Erythroblast (primary cell): ENCODE measurements around the gene SLC2A10.
"Not testable (repeated sequence)": the region's sequence is repeated elsewhere in the genome, so short reads cannot be mapped to it uniquely, and the experiment has no call there.

ENCODE experiments used
- DNase-seq, 2 experiments: peaks; one replicate each; lab custom pipeline; 2025; lab: John Stamatoyannopoulos, UW
- GATA1 ChIP-seq: IDR thresholded peaks from 2 replicates; pipeline ENCODE4 v1.6.1; 2011; ENCODE audit warnings: low read depth, mild to moderate bottlenecking, control low read depth, low read length, moderate library complexity
- POLR2A ChIP-seq: IDR thresholded peaks from 2 replicates; pipeline ENCODE4 v1.6.1; 2011; ENCODE audit warnings: mild to moderate bottlenecking, low read length

Gene SLC2A10

DNA sequence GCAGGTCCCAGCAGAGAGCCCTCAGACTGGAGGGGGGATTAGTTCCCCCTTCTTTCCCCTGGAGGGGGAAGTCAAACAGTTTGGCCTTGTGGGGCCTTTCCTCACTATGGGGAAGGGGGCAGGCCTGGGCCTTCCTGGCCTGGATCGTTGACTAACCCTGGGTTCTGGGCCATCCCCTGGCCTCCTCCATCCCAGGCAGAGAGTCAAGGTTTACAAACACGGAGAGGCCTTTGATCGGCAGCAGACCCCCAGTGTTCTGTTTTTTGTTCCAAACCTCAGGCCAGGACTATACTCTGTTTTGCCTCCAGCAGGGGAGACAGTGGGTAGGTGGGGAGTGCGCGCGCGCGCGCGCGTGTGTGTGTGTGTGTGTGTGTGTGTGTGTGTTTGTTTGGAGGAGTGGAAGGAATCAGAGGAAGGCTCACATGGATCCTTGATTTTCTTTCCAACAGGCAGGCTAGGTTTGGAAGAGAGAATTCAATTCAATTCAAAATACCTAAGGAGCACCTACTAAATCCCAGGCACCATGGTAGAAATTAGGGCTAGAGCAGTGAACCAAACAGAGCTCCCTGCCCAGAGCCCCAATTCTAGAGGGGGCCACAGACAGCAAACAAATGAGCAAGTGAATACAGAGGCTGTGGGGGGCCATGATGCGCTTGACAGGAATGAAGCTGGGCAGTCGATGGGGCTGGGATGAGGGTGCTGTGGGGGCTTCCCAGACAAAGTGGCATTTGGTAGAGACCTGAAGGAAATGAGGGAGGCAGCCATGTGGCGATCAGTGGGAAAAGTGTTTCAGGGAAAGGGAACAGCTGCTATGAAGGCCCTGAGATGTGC is 35.0 kb upstream of the SLC2A10 start:
- TF ChIP-seq GATA1 (no peak), POLR2A (no peak)
- DNase-seq = no peak

DNA sequence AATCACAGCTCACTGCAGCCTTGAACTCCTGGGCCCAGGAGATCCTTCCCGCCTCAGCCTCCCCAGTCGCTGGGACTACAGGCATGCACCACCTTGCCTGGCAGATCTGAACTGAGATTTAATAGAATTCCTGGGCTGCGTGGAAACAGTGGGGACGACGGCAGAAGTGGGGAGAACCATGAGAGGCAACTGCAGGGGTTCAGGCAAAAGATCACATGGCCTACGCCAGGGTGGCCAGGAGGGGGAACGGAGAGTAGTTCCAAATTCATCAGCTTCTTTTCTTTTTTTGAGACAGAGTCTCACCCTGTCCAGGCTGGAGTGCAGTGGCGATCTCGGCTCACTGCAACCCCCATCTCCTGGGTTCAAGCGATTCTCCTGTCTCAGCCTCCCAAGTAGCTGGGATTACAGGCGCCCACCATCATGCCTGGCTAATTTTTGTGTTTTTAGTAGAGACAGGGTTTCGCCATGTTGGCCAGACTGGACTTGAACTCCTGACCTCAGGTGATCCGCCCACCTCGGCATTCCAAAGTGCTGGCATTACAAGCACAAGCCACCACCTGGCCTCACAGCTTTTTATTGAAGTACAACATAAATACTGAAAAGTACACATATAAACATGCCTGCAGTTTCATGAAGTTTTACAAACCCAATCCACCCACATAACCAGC is 32.7 kb upstream of the SLC2A10 start:
- DNase-seq = not testable (repeated sequence)

DNA sequence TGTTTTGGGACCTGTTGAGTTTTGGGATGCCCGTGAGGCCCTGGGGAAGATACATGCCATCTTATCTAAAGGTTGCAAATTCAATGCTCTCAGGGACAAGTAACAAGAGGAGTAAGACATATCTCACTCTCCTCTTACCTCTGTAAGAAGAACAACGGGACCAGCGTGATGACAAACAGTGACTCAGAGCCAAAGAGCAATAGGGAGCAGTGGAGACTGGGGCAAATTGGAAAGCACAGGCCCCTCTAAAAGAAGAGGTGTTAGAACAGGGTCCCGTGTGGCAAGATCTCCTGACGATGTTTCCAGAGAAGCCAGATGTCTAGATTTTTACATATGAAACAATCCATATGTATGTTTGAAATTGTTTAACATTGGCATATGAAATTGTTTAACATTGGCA is 31.8 kb upstream of the SLC2A10 start:
- TF ChIP-seq GATA1 = no peak
- no peak for TF ChIP-seq POLR2A
- DNase-seq = no peak

DNA sequence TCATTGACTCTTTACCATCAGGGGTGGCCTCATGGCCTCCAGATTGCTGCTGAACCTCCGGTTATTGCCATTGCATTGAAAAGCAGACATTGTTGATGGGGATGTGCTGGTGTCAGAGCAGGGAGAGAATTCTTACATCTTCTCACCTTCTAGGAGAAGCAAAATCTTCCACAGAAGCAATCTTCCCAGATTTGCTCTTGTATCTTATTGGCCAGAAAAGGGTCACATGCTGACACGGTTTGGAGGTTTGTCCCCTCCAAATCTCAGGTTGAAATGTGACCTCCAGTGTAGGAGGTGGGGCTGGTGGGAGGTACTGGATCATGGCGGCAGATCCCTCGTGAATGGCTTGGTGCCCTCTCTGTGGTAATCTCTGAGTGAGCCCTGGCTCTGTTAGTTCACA is 30.9 kb upstream of the SLC2A10 start:
- no peak for TF ChIP-seq GATA1
- TF ChIP-seq POLR2A = no peak

DNA sequence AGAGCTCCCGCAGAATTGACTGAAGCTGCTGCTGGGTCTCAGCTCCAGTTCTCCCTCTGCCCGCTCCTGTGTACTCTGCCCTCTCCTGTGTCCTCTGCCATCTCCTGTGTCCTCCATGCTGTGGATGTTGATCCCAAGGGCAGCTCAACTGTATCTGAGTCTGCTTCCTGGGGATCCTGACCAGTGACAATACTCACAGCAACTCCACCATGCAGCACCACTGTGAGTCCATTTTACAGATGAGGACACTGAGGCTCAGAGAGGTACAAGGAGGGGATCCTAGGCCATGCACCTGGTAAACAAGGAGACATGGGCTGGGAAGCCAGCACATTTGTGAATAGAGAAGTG is 28.8 kb upstream of the SLC2A10 start:
- DNase-seq = no peak
- no peak for TF ChIP-seq POLR2A

More for the DNA sequence above, 30.9 kb upstream of the SLC2A10 start:
- no peak for DNase-seq

DNA sequence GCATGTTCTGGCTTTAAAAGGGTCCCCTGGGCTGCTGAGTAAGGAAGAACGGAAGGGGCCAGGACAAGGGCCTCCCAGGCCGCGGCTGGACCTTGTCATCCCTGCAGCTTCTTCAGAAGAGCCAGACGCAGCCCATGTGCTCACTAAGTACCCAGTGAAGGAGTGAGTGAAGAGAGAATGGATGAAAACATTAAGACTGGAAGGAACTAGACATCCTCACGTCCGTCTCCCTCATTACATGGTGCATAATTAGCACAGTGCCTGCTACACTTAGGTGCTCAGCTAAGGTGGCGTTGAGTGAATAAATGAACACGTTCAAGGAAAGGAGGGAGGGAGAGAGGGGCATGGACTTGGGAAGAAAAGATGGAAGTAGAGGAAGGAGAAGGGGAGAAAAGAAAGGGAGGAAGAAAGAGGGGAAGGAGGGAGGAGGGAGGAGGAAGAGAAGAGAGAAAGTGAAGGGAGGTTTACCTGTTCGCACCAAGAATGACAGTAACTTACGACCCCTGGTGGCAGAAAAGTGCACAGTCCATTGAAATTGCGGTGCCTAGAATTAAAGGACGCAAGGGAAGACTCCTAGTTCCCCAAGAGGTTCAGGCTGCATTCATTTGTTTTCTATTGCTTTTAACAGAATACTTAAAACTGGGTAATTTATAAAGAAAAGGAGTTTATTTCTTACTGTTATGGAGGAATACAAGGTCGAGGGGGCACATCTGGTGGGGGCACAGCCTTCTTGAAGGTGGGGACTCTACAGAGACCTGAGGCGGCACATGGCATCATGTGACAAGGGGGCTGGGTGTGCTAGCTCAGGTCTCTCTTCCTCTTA is 28.2 kb upstream of the SLC2A10 start:
- DNase-seq = peak; percentile 50 to 73
- TF ChIP-seq POLR2A = no peak
- no peak for TF ChIP-seq GATA1

DNA sequence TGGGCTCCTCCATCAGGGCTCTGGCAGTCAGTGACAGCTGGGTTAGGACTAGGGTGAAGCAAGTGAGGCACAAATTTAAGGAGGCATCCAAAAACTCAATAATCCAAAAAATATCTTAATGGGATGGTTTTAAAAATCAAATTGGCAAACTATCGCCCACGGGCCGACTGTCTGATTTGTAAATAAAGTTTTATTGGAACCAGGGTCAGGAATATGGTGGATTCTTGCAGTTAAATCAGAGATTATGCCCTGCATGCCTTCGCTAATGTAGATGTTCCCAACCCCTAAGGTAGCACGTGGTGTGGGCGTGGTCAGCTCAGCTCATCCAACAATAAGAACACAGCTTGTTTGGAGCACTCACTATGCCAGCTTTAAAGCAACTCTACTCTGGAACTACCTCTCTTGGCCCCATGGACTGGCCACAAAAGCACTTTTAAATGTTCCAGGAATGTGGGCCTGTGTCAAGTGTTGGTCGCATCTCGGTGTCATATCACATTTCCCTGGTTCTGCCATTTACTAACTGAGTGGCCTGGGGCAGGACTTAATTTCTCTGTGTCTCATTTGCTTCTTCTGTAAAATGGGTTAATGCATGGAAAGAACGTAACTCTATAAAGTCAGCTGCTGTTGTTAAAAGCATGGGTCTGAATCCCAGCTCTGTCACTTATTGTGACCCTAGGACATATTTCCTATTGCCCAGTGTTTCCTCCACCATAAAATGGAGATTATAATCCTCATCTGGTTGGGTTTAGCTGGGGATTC is 27.2 kb upstream of the SLC2A10 start:
- no peak for DNase-seq

DNA sequence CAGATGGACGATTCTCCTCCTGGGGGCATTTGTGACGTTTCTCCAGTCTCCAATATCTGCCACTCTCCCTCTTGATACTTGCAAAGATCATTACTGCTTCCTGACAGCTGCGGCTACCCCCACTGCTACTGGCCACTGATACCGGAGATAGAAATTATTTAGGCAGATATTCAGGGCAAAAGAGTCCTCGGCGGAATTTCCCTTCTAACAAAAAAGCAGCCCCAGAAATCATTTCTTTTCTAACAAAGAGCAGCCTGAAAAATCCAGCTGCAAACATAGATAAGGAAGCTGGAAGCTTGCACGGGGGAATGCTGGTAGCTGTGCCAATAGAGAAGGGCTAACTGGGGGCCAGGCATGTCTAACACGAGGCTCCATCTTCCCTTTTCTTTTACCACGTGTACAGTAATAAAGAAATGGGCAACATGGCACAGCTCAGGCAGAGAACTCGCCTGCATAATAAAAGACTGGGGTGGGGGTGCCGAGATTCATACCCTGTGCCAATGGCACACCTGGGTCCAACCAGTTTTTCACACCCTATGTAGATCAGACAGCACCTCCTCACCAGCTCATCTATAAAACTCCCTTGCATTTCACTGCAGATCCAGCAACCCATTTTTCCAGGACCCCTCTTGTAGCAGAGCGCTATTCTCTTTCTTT is 26.3 kb upstream of the SLC2A10 start:
- DNase-seq = peak; percentile 26 to 68
- TF ChIP-seq GATA1 (no peak), POLR2A (no peak)

More for the DNA sequence above, 27.2 kb upstream of the SLC2A10 start:
- no peak for TF ChIP-seq GATA1
- TF ChIP-seq POLR2A = no peak

DNA sequence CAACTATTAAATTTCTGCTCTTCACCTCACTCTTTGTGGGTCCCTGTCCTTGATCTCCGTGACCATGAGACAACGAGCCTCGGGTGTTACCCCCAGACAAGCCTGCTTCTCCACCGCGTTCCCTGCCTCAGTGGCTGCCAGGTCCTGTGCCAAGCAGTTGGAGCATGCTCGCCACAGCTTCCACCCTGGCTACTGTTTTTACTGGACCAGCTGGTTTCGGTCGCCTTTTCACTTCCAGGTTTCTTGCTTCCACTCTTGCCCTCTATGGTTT is 25.8 kb upstream of the SLC2A10 start:
- no peak for TF ChIP-seq POLR2A
- no peak for TF ChIP-seq GATA1
- DNase-seq = no peak

DNA sequence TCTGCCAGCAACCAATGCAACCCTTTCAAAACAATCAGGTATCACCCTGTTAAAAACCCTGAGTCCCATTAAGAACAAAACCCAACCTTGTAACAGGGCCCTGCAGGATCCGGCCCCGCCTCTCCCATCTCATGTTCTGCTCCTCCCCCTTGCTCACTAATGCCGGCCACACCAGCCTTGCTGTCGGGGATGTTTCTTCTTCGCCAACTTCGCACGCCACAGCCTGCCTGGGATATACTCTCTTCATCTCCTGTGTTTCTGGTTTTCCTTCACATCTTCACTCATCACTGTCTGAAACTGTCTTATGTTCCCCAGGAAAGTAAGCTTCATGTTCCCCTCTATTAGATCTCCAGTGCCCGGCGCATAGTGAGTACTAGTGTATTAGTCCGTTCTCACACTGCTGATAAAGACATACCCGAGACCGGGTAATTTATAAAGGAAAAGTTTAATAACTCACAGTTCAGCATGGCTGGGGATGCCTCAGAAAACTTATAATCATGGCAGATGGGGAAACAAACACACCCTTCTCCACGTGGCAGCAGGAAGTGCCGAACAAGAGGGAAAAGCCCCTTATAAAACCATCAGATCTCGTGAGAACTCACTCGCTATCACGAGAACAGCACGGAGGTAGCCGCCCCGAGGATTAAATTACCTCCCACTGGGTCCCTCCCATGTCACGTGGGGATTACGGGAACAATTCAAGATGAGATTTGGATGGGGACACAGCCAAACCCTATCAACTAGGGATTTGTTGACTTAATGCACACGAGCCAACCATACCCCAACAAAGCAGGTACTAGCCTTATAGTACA is 25.3 kb upstream of the SLC2A10 start:
- DNase-seq = peak in 1 of 2 experiments; percentile 14
- TF ChIP-seq GATA1 = no peak
- TF ChIP-seq POLR2A = no peak

DNA sequence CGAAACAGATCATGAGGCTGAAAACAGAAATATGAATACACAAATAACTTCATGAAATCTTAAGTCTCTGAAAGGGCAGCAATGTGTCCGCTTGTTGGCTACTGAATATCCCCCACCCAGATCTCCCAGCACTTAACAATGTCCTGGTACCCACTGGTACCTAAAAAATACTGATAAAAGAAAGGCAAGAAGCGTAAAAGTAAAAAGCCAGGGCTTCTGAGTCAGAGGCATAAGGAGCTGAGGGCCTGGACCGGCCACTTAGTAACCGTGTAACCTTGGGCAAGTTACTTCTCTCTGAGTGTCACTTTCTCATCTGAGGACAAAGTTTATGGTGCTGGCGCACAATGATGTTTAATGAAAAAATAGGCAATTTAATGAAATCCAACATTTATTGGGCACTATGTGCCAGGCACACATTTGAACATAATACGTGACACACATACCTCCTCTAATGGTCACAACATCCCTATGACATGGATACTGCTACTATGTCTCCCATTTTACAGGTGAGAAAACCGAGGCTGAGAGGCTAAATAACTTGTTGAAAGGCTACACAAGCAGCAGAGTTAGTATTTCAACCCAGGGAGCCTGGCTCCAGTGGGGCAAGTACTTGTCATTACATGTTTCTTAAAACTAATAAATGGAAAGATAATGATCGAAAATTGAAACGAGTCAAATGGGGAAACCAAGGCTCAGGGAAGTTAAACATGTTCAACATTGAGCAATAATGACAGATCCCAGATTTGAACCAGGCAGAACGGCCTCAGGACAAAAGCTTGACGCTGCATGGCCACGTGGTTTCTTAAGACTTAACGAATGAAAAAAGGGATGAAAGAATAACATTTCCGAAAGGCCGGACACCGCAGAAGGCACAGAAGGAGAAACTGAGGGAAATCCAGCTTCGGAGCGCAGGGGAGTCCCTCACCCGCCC is 21.0 kb upstream of the SLC2A10 start:
- TF ChIP-seq GATA1 = no peak
- no peak for TF ChIP-seq POLR2A
- DNase-seq = peak in 1 of 2 experiments; percentile 38
